ENCODE measurements around the gene COQ8B. TPM values are rescaled to one million over a fixed set of nuclear protein-coding genes. Genes with fewer than 3 reads are reported as not detected.
A peak's percentile ranks its signal among the peaks of the same experiment; 100 is the strongest.

COQ8B gene
- total RNA-seq, 2 donors from 2014 or later: 29.8 to 31.3 TPM

DNA sequence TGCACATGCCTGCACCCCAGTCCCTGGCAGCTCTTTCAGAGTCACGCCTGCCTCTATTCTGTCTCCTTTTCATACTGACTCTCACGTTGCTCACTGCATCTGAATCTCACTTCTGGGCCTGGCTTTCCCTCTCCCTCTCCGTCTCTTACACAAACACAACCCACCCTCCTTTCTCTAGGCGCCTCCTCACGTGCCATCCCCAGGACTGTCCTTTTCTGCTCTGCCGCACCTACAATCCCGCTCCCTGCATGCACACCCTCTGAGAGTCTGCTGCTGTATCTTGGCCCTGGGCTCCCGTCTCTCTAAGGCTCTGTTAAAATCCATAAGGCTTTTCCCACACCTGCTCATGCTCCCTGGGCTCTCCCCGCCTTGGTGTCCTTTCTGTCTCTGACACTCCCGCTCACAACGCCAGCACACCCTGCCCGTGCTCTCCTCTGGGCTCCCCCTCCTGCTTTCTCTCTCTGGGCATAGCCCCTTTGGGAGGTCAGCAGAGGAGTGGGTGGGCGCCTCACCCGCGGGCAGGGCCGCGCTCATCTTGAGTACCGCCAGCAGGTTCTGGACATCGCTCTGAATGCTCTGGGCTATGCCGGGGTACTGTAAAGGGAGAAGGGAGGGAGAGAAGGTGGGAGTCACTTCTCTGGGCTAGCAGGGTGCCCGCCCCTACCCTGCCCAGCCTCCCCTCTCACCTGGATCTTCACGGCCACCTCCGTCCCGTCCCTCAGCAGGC is 13.5 kb downstream of the COQ8B start:
- no peaks in the 10 kb centered on the region for H3K27me3 ChIP-seq
- no peaks in the 10 kb centered on the region for H3K4me1 ChIP-seq
- peaks cover 0 to 24% of the 10 kb centered on the region in 2 donors for H3K36me3 ChIP-seq (replicated peaks in 1 of 2; ENCODE audit: insufficient read depth in 1 of 2, low read depth in 2 of 2)
- H3K4me3 ChIP-seq: no peak overlapping the region
- intact Hi-C loops (cut with DNase I): no loop called here
- ATAC-seq (no peak), DNase-seq (no peak)
- TF ChIP-seq, protein P1, sequence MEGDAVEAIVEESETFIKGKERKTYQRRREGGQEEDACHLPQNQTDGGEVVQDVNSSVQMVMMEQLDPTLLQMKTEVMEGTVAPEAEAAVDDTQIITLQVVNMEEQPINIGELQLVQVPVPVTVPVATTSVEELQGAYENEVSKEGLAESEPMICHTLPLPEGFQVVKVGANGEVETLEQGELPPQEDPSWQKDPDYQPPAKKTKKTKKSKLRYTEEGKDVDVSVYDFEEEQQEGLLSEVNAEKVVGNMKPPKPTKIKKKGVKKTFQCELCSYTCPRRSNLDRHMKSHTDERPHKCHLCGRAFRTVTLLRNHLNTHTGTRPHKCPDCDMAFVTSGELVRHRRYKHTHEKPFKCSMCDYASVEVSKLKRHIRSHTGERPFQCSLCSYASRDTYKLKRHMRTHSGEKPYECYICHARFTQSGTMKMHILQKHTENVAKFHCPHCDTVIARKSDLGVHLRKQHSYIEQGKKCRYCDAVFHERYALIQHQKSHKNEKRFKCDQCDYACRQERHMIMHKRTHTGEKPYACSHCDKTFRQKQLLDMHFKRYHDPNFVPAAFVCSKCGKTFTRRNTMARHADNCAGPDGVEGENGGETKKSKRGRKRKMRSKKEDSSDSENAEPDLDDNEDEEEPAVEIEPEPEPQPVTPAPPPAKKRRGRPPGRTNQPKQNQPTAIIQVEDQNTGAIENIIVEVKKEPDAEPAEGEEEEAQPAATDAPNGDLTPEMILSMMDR (IDR thresholded peaks at IDR 0.05): no peak
- TF ChIP-seq POLR2A (IDR thresholded peaks at IDR 0.05): no peak
- H3K27ac ChIP-seq: no peak overlapping the region
- WGBS, 2 donors: 88 to 90% methylated on average over 19 to 23 of the region's 24 CpGs
- H3K9me3 ChIP-seq: no peaks in the 10 kb centered on the region

DNA sequence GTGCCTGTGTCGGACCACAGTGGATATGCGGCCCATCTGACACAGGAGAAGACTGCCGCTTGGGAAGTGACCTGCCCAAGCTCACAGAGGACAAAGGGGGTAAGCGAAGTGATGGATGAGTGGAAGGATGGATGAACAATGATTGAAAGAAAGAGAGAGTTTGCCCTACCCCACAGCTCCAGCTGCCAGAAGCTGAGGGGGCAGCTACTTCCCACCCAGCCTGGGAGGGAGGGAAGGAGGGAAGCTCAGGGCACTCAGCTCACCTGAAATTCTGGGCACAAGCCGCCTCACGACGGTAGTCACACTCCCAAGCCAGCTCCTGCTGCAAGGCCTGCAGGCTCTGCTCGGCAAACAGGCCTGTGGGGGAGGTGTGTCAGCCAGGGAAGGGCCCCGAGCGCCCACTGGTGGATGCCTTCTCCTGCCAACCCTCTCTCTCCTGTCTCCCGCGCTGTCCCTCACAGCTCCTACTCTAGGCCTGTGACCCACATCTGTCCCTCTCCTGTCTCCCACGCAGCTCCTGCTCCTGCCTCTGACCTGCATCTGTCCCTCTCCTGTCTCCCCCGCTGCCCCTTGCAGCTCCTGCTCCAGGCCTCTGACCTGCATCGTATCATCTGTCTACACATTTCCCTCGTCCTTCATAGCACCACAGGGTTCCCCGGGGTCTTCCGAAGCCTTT is 14.2 kb downstream of the COQ8B start:
- no peaks in the 10 kb centered on the region for H3K4me1 ChIP-seq
- H3K27me3 ChIP-seq: no peaks in the 10 kb centered on the region
- no peak overlapping the region for H3K27ac ChIP-seq
- no peaks in the 10 kb centered on the region for H3K9me3 ChIP-seq
- 68 to 81% methylated on average over 14 to 18 of the region's 18 CpGs for WGBS, 2 donors
- no peak overlapping the region for H3K4me3 ChIP-seq
- ATAC-seq (peak; percentile 28), DNase-seq (peak in 3 of 4 donors; percentile 46 to 57 (median 51))
- TF ChIP-seq, protein P1 (IDR thresholded peaks at IDR 0.05): peak in 3 of 7 experiments; percentile 22 to 27 (median 26)
- no peak for TF ChIP-seq POLR2A (IDR thresholded peaks at IDR 0.05)
- intact Hi-C loops (cut with DNase I): no loop called here
- H3K36me3 ChIP-seq (replicated peaks in 1 of 2; ENCODE audit: insufficient read depth in 1 of 2, low read depth in 2 of 2): peaks cover 0 to 24% of the 10 kb centered on the region in 2 donors

DNA sequence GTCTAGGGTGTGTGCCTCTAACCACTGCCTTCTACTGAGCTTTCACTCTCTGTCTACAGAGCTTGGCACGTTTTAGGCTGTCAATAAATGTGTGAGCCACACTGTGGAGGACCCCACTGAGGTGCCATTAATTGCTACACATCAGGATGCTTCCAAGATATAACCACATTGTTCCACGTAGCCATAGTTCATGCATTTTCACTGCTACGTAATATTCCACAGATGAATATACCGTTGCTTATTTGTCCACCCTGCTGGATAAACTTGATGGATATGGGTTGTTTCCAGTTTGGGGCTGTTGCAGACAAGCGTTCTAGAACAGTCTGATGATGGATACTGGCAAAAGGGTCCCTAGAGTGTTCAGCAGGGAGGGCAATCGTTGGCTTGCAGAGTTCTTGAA is 14.9 kb downstream of the COQ8B start:
- DNase-seq (no peak), ATAC-seq (no peak)
- TF ChIP-seq, protein P1 (IDR thresholded peaks at IDR 0.05): no peak
- TF ChIP-seq POLR2A (IDR thresholded peaks at IDR 0.05): no peak
- no peak overlapping the region for H3K27ac ChIP-seq
- intact Hi-C loops (cut with DNase I): no loop called here
- no peak overlapping the region for H3K4me3 ChIP-seq
- H3K27me3 ChIP-seq: no peaks in the 10 kb centered on the region
- WGBS, 2 donors: 94% methylated on average over 6 of the region's 6 CpGs
- no peaks in the 10 kb centered on the region for H3K4me1 ChIP-seq
- H3K9me3 ChIP-seq: no peaks in the 10 kb centered on the region
- H3K36me3 ChIP-seq (replicated peaks in 1 of 2; ENCODE audit: insufficient read depth in 1 of 2, low read depth in 2 of 2): peaks cover 0 to 24% of the 10 kb centered on the region in 2 donors

DNA sequence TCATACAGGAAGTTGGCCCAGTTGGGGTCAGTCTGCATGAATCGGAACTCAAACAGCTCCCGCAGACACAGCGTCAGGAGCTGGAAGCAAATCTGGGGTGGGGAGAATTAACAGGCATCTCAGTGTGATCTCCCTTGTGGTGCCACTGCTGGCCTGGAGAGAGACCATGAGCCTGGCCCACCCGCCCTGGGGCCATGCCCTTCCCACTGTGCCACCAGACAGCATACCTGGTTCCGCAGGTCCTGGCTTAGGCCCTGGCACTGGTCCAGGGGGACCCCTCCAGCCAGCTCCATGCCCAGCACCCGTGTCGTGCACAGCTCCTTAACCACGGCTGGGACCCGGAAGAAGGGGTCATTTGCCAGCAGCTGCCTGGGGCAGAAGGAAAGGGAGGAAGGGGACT is 16.6 kb downstream of the COQ8B start:
- Histone ChIP-seq H3K36me3 (replicated peaks in 1 of 2; ENCODE audit: insufficient read depth in 1 of 2, low read depth in 2 of 2) (peaks cover 0 to 24% of the 10 kb centered on the region in 2 donors), H3K4me1 (no peaks in the 10 kb centered on the region), H3K4me3 (no peak overlapping the region), H3K9me3 (no peaks in the 10 kb centered on the region), H3K27ac (no peak overlapping the region), H3K27me3 (no peaks in the 10 kb centered on the region)
- DNase-seq (no peak), ATAC-seq (no peak)
- TF ChIP-seq, protein P1 (IDR thresholded peaks at IDR 0.05): no peak
- intact Hi-C loops (cut with DNase I): no loop called here
- WGBS, 2 donors: 93 to 100% methylated on average over 1 to 9 of the region's 9 CpGs
